Colonic mucosa (tissue), 4 donors: ENCODE data around the gene PNMA6E. TPM values are rescaled to one million over a fixed set of nuclear protein-coding genes. Genes with fewer than 3 reads are reported as not detected.

Experiments
- DNase-seq: peaks from one replicate; pipeline ENCODE4 v3.0.0-alpha.2; 2020
- H3K27ac ChIP-seq: fragments of 200-600 bp; one replicate; pipeline ENCODE4 v1.8.0; 2021
- H3K27me3 ChIP-seq: fragments of 200-600 bp; one replicate; pipeline ENCODE4 v1.8.0; 2021
- H3K36me3 ChIP-seq: fragments of 200-600 bp; one replicate; pipeline ENCODE4 v1.8.0; 2021
- H3K4me1 ChIP-seq: fragments of 200-600 bp; one replicate; pipeline ENCODE4 v1.8.0; 2021; ENCODE audit warnings: mild to moderate bottlenecking
- H3K4me3 ChIP-seq: fragments of 200-600 bp; one replicate; pipeline ENCODE4 v1.8.0; 2021
- H3K9ac ChIP-seq, 2 donors: one replicate each; pipeline ENCODE4 v1.7.0; 2013; ENCODE audit warnings: control low read depth in 2 of 2, low read depth in 2 of 2, low read length in 2 of 2
- H3K9me3 ChIP-seq: fragments of 200-600 bp; one replicate; pipeline ENCODE4 v1.8.0; 2021
- CTCF ChIP-seq: fragments of 200-600 bp; IDR thresholded peaks from one replicate; pipeline ENCODE4 v1.8.0; 2022; ENCODE audit warnings: antibody characterized with exemption, mild to moderate bottlenecking
- intact Hi-C: fragments of 100-400 bp; cut with DNase I; formaldehyde crosslinking; loops from one replicate; pipeline ENCODE4 v1.14.1; 2022
- total RNA-seq, 2 donors: library from RNA; stranded (reverse); fragmentation: NEBNext Ultra II Directional in 1 of 2; extraction: Animal tissue kit (Norgen Biotek cat#: 25700) in 1 of 2; gene quantifications; one replicate each; pipeline ENCODE4 v1.2.1, GENCODE V29; 2021
- donor health status: healthy.
- donor health status: DM: no; HTN: no; CAD: no.
- donor health status: DM: no; HTN: no; CAD: no.

The PNMA6E gene
- total RNA-seq, 2 donors from 2014 or later: not detected

- TF ChIP-seq CTCF: no peak
- no peaks in the 10 kb centered on the region for H3K27me3 ChIP-seq
These were observed 22.5 kb upstream of the PNMA6E start for GRCh38 chrX:153423652-153424051.

GRCh38 chrX:153421856-153422255 is 20.7 kb upstream of the PNMA6E start:
- Histone ChIP-seq H3K4me3 (no peak overlapping the region), H3K27me3 (no peaks in the 10 kb centered on the region), H3K36me3 (no peaks in the 10 kb centered on the region), H3K9ac (no peak overlapping the region), H3K4me1 (no peaks in the 10 kb centered on the region), H3K9me3 (no peaks in the 10 kb centered on the region), H3K27ac (no peak overlapping the region)
- intact Hi-C loops: no loop called here
- DNase-seq: no peak
- TF ChIP-seq CTCF: no peak

More at GRCh38 chrX:153423652-153424051, 22.5 kb upstream of the PNMA6E start:
- Histone ChIP-seq H3K9ac (no peak overlapping the region), H3K27ac (no peak overlapping the region), H3K36me3 (no peaks in the 10 kb centered on the region), H3K4me3 (no peak overlapping the region), H3K9me3 (no peaks in the 10 kb centered on the region), H3K4me1 (no peaks in the 10 kb centered on the region)
- no peak for DNase-seq
- intact Hi-C loops: no loop called here

GRCh38 chrX:153420851-153421599 is 19.9 kb upstream of the PNMA6E start:
- intact Hi-C loops: no loop called here
- Histone ChIP-seq H3K4me1 (no peaks in the 10 kb centered on the region), H3K4me3 (no peak overlapping the region), H3K9me3 (no peaks in the 10 kb centered on the region), H3K9ac (no peak overlapping the region), H3K27ac (no peak overlapping the region), H3K27me3 (no peaks in the 10 kb centered on the region), H3K36me3 (no peaks in the 10 kb centered on the region)
- no peak for TF ChIP-seq CTCF
- no peak for DNase-seq

GRCh38 chrX:153417637-153418036 is 16.5 kb upstream of the PNMA6E start:
- DNase-seq: no peak
- intact Hi-C loops: no loop called here
- H3K36me3 ChIP-seq: no peaks in the 10 kb centered on the region

GRCh38 chrX:153416781-153417450 is 15.8 kb upstream of the PNMA6E start:
- Histone ChIP-seq H3K4me3 (no peak overlapping the region), H3K27ac (no peak overlapping the region), H3K27me3 (no peaks in the 10 kb centered on the region), H3K9me3 (no peaks in the 10 kb centered on the region), H3K36me3 (no peaks in the 10 kb centered on the region), H3K9ac (no peak overlapping the region), H3K4me1 (no peaks in the 10 kb centered on the region)
- no peak for TF ChIP-seq CTCF
- intact Hi-C loops: no loop called here
- no peak for DNase-seq

More at GRCh38 chrX:153417637-153418036, 16.5 kb upstream of the PNMA6E start:
- H3K4me1 ChIP-seq: no peaks in the 10 kb centered on the region
- no peak overlapping the region for H3K27ac ChIP-seq
- TF ChIP-seq CTCF: no peak
- no peaks in the 10 kb centered on the region for H3K27me3 ChIP-seq
- H3K9ac ChIP-seq: no peak overlapping the region
- H3K4me3 ChIP-seq: no peak overlapping the region
- H3K9me3 ChIP-seq: no peaks in the 10 kb centered on the region
